GM19455 (cell line): ENCODE data around the gene PFDN2.

Experiments
- ATAC-seq: cut with Tn5 transposase; IDR thresholded peaks from one replicate; pipeline ENCODE4 v1.9.1; 2021; ENCODE audit not compliant: unreplicated experiment

PFDN2 gene

GRCh38 chr1:161061419-161061818 lies 56.4 kb downstream of the PFDN2 start:
- ATAC-seq, result no peak

- ATAC-seq, result no peak
Measured at GRCh38 chr1:161059293-161059692, 58.5 kb downstream of the PFDN2 start.

- ATAC-seq, result no peak
Measured at GRCh38 chr1:161054805-161055204, 63.0 kb downstream of the PFDN2 start.

GRCh38 chr1:161054232-161054631 lies 63.6 kb downstream of the PFDN2 start:
- no peak for ATAC-seq

GRCh38 chr1:161052899-161053298 lies 64.9 kb downstream of the PFDN2 start:
- no peak for ATAC-seq

- ATAC-seq, result no peak
Measured at GRCh38 chr1:161051219-161051618, 66.6 kb downstream of the PFDN2 start.
